A673 (cell line): ENCODE results near the gene CAPN11. TPM values are rescaled to one million over a fixed set of nuclear protein-coding genes. Genes with fewer than 3 reads are reported as not detected.
"Not testable (repeated sequence)": the region's sequence is repeated elsewhere in the genome, so short reads cannot be mapped to it uniquely, and the experiment has no call there.

Experiments used
- BruUV-seq: library from RNA; stranded (reverse); fragments of 400-500 nt; replicated peaks from 2 replicates; lab custom pipeline; 2021; lab: Mats Ljungman, UMichigan
- CTCF ChIA-PET: fragments of 300-600 bp; sonication (Branson Sonifier 250); formaldehyde crosslinking; loops from one replicate; lab custom pipeline; 2022; ENCODE audit warnings: antibody characterized with exemption; lab: Charles Lee
- POLR2A ChIA-PET: fragments of 300-600 bp; sonication (Branson Sonifier 250); formaldehyde crosslinking; loops from one replicate; lab custom pipeline; 2022; ENCODE audit warnings: antibody characterized with exemption; ENCODE audit not compliant: low non-redundant PET; lab: Charles Lee
- DNase-seq: peaks from one replicate; pipeline ENCODE4 v3.0.0-alpha.2; 2015; ENCODE audit warnings: low spot score
- H3K27ac ChIP-seq: fragments of 200-600 bp; sonication (generic); 2 replicates; pipeline ENCODE4 v1.5.1; 2016; ENCODE audit warnings: mixed run types, low read depth, mild to moderate bottlenecking, mixed read lengths, antibody characterized with exemption, low read length; ENCODE audit not compliant: poor library complexity, severe bottlenecking
- H3K27me3 ChIP-seq: fragments of 200-600 bp; sonication (generic); replicated peaks from 2 replicates; pipeline ENCODE4 v1.6.1; 2017; ENCODE audit warnings: mixed run types, low read depth, mild to moderate bottlenecking, mixed read lengths, antibody characterized with exemption, low read length; ENCODE audit not compliant: insufficient read depth, poor library complexity
- H3K36me3 ChIP-seq: fragments of 200-600 bp; sonication (generic); 2 replicates; pipeline ENCODE4 v1.6.1; 2016; ENCODE audit warnings: mixed run types, mild to moderate bottlenecking, mixed read lengths, antibody characterized with exemption, low read length; ENCODE audit not compliant: insufficient read depth, poor library complexity, severe bottlenecking
- H3K4me1 ChIP-seq: fragments of 200-600 bp; sonication (generic); 2 replicates; pipeline ENCODE4 v1.6.1; 2017; ENCODE audit warnings: mixed run types, mild to moderate bottlenecking, mixed read lengths, antibody characterized with exemption, low read length; ENCODE audit not compliant: insufficient read depth, poor library complexity, severe bottlenecking
- H3K4me3 ChIP-seq: fragments of 200-600 bp; sonication (generic); 2 replicates; pipeline ENCODE4 v1.5.1; 2016; ENCODE audit warnings: low read depth, mixed run types, mild to moderate bottlenecking, mixed read lengths, low read length; ENCODE audit not compliant: poor library complexity, severe bottlenecking
- H3K9me3 ChIP-seq: fragments of 200-600 bp; sonication (generic); 2 replicates; pipeline ENCODE4 v1.6.1; 2016; ENCODE audit warnings: mixed run types, low read depth, mild to moderate bottlenecking, mixed read lengths, antibody characterized with exemption, low read length; ENCODE audit not compliant: poor library complexity, severe bottlenecking
- CTCF ChIP-seq: fragments of 300-800, 200-600 bp; sonication (generic); conservative IDR thresholded peaks from 2 replicates; pipeline ENCODE4 v1.5.1; 2017; ENCODE audit warnings: low read depth, mild to moderate bottlenecking, antibody characterized with exemption, low read length, moderate library complexity, mixed read lengths
- EZH2 ChIP-seq: fragments of 200-600 bp; sonication (generic); IDR thresholded peaks from 2 replicates; pipeline ENCODE4 v1.6.1; 2017; ENCODE audit warnings: borderline replicate concordance, low read depth, mild to moderate bottlenecking, mixed read lengths, antibody characterized with exemption, low read length; ENCODE audit not compliant: poor library complexity, severe bottlenecking
- intact Hi-C: fragments of 100-400 bp; cut with micrococcal nuclease; formaldehyde crosslinking; loops from one replicate; pipeline ENCODE4 v1.10.0; 2022; ENCODE audit not compliant: unreplicated experiment
- total RNA-seq: library from RNA; stranded (reverse); gene quantifications from 2 replicates; pipeline ENCODE4 v1.2.3, GENCODE V29; 2021

Gene CAPN11
- total RNA-seq, 1 experiment from 2014 or later: not detected

- CTCF ChIA-PET: interaction anchor here (0.6 kb wide), 1 partner anchor 10 kb away, joined by 3 read pairs; no protein-coding TSS in a partner anchor
- Histone ChIP-seq H3K27me3 (no peaks in the 10 kb centered on the region), H3K27ac (no peak overlapping the region), H3K9me3 (no peaks in the 10 kb centered on the region), H3K4me1 (no peaks in the 10 kb centered on the region), H3K36me3 (no peaks in the 10 kb centered on the region), H3K4me3 (no peak overlapping the region)
- DNase-seq: no peak
- no TSS peak for BruUV-seq
- POLR2A ChIA-PET: no interaction called here
- intact Hi-C loops: no loop called here
- no peak for TF ChIP-seq EZH2
Observed at GRCh38 chr6:44192428-44193041, 33.9 kb downstream of the CAPN11 start.

GRCh38 chr6:44193307-44193910 lies 34.8 kb downstream of the CAPN11 start:
- no peaks in the 10 kb centered on the region for H3K36me3 ChIP-seq
- CTCF ChIA-PET: no interaction called here
- H3K27ac ChIP-seq: no peak overlapping the region
- no peak for DNase-seq
- H3K4me3 ChIP-seq: no peak overlapping the region
- no TSS peak for BruUV-seq
- POLR2A ChIA-PET: no interaction called here
- H3K9me3 ChIP-seq: no peaks in the 10 kb centered on the region
- no peaks in the 10 kb centered on the region for H3K4me1 ChIP-seq
- TF ChIP-seq EZH2: no peak
- TF ChIP-seq CTCF: no peak
- intact Hi-C loops: no loop called here
- H3K27me3 ChIP-seq: no peaks in the 10 kb centered on the region

GRCh38 chr6:44194326-44194725 lies 35.7 kb downstream of the CAPN11 start:
- POLR2A ChIA-PET: no interaction called here
- TF ChIP-seq CTCF: no peak
- no peak for TF ChIP-seq EZH2
- H3K4me1 ChIP-seq: no peaks in the 10 kb centered on the region
- no TSS peak for BruUV-seq
- CTCF ChIA-PET: no interaction called here
- H3K9me3 ChIP-seq: no peaks in the 10 kb centered on the region
- no peaks in the 10 kb centered on the region for H3K27me3 ChIP-seq
- intact Hi-C loops: no loop called here
- no peak overlapping the region for H3K27ac ChIP-seq
- no peak overlapping the region for H3K4me3 ChIP-seq
- DNase-seq: no peak
- H3K36me3 ChIP-seq: no peaks in the 10 kb centered on the region

GRCh38 chr6:44196351-44196750 lies 37.7 kb downstream of the CAPN11 start:
- H3K4me3 ChIP-seq, BruUV-seq, H3K9me3 ChIP-seq, H3K27me3 ChIP-seq, H3K4me1 ChIP-seq, POLR2A ChIA-PET, DNase-seq, H3K27ac ChIP-seq, H3K36me3 ChIP-seq, intact Hi-C loops, CTCF ChIA-PET: not testable (repeated sequence)
